HCT116 (cell line): ENCODE measurements around the gene LTBP1. TPM values are rescaled to one million over a fixed set of nuclear protein-coding genes. Genes with fewer than 3 reads are reported as not detected.

Experiments
- ATAC-seq: fragments of 200-7000 bp; cut with Tn5 transposase; 2 replicates; pipeline ENCODE4 v1.9.1; 2020; ENCODE audit warnings: mild to moderate bottlenecking, moderate library complexity
- BruUV-seq: library from RNA; stranded (reverse); fragments of 400-500 nt; replicated peaks from 2 replicates; lab custom pipeline; 2021; lab: Mats Ljungman, UMichigan
- CTCF ChIA-PET: fragments of 300-600 bp; sonication (Branson Sonifier 250); formaldehyde crosslinking; loops from one replicate; lab custom pipeline; 2021; ENCODE audit warnings: antibody characterized with exemption; lab: Charles Lee
- POLR2A ChIA-PET: fragments of 300-600, 350-600 bp; sonication (Branson Sonifier 250); formaldehyde crosslinking; loops from one replicate; lab custom pipeline; 2021; ENCODE audit warnings: antibody characterized with exemption; lab: Charles Lee
- RAD21 ChIA-PET, 2 experiments: fragments of 300-600 bp; sonication (Branson Sonifier 250); formaldehyde crosslinking; loops; one replicate each; lab custom pipeline; 2023; ENCODE audit warnings: low total read pairs in 2 of 2; ENCODE audit not compliant: uncharacterized antibody in 2 of 2, unreplicated experiment in 2 of 2, low non-redundant PET in 1 of 2; lab: Charles Lee
- DNase-seq: peaks from one replicate; pipeline ENCODE4 v3.0.0-alpha.2; 2010; ENCODE audit warnings: low read depth, low spot score
- H2AFZ ChIP-seq: fragments of 200-600 bp; shearing (Covaris generic), sonication (generic); 2 replicates; pipeline ENCODE4 v1.6.1; 2017; ENCODE audit warnings: low read depth, mixed run types, mixed read lengths, antibody characterized with exemption, low read length; ENCODE audit not compliant: poor library complexity, severe bottlenecking
- H3K27ac ChIP-seq: 2 replicates; pipeline ENCODE4 v1.5.1; 2012; ENCODE audit warnings: low read depth, low read length
- H3K27me3 ChIP-seq: fragments of 200-600 bp; sonication (generic); 2 replicates; pipeline ENCODE4 v1.6.1; 2016; ENCODE audit warnings: mixed run types, low read length, mixed read lengths; ENCODE audit not compliant: insufficient read depth
- H3K36me3 ChIP-seq, 2 experiments: fragments of 200-500 bp in 1 of 2; fragments of 200-600 bp in 1 of 2; sonication (Bioruptor generic) in 1 of 2; sonication (generic) in 1 of 2; 2 replicates each; pipeline versions ENCODE4 v1.5.1 to v1.6.1; 2014 to 2016; ENCODE audit warnings: low read length in 2 of 2, inconsistent platforms in 1 of 2, mixed read lengths in 1 of 2, mixed run types in 1 of 2; ENCODE audit not compliant: insufficient read depth in 2 of 2, control insufficient read depth in 1 of 2
- H3K4me1 ChIP-seq, 2 experiments: fragments of 200-600 bp in 1 of 2; sonication (generic) in 1 of 2; 2 replicates each; pipeline versions ENCODE4 v1.5.1 to v1.6.1; 2012 to 2017; ENCODE audit warnings: low read length in 2 of 2, inconsistent platforms in 1 of 2, mild to moderate bottlenecking in 1 of 2, mixed read lengths in 1 of 2, mixed run types in 1 of 2, moderate library complexity in 1 of 2; ENCODE audit not compliant: insufficient read depth in 2 of 2, control insufficient read depth in 1 of 2
- H3K4me2 ChIP-seq: fragments of 200-600 bp; sonication (generic); 2 replicates; pipeline ENCODE4 v1.6.1; 2017; ENCODE audit warnings: mixed run types, low read length, mixed read lengths
- H3K4me3 ChIP-seq, 2 experiments: fragments of 200-600 bp in 1 of 2; sonication (generic) in 1 of 2; replicated peaks in 1 of 2; 2 replicates each; pipeline ENCODE4 v1.5.1; 2011 to 2016; ENCODE audit warnings: low read length in 2 of 2, control low read depth in 1 of 2, low read depth in 1 of 2, mild to moderate bottlenecking in 1 of 2, mixed read lengths in 1 of 2, mixed run types in 1 of 2
- H3K79me2 ChIP-seq: fragments of 200-600 bp; sonication (generic); 2 replicates; pipeline ENCODE4 v1.6.1; 2017; ENCODE audit warnings: mild to moderate bottlenecking, mixed run types, low read length, moderate library complexity, mixed read lengths; ENCODE audit not compliant: insufficient read depth
- H3K9ac ChIP-seq: fragments of 200-600 bp; sonication (generic); 2 replicates; pipeline ENCODE4 v1.6.1; 2016; ENCODE audit warnings: low read length, mixed read lengths
- H3K9me2 ChIP-seq: fragments of 200-600 bp; sonication (generic), shearing (Covaris generic); 2 replicates; pipeline ENCODE4 v1.6.1; 2017; ENCODE audit warnings: mixed run types, mild to moderate bottlenecking, moderate library complexity; ENCODE audit not compliant: insufficient read depth
- H3K9me3 ChIP-seq, 2 experiments: fragments of 200-500 bp in 1 of 2; fragments of 200-600 bp in 1 of 2; sonication (Bioruptor generic) in 1 of 2; sonication (generic) in 1 of 2; 2 replicates each; pipeline ENCODE4 v1.6.1; 2014 to 2017; ENCODE audit warnings: low read length in 2 of 2, mixed read lengths in 2 of 2, inconsistent platforms in 1 of 2, low read depth in 1 of 2, mild to moderate bottlenecking in 1 of 2, mixed run types in 1 of 2, moderate library complexity in 1 of 2; ENCODE audit not compliant: control insufficient read depth in 1 of 2, insufficient read depth in 1 of 2
- H4K20me1 ChIP-seq: fragments of 200-600 bp; sonication (generic), shearing (Covaris generic); 2 replicates; pipeline ENCODE4 v1.6.1; 2017; ENCODE audit warnings: mixed run types, mild to moderate bottlenecking, moderate library complexity; ENCODE audit not compliant: insufficient read depth
- CBX3 ChIP-seq: IDR thresholded peaks from 2 replicates; pipeline ENCODE4 v1.6.1; 2012; ENCODE audit warnings: low read depth
- CEBPB ChIP-seq: IDR thresholded peaks from 2 replicates; pipeline ENCODE4 v1.6.1; 2012; ENCODE audit warnings: low read depth
- EGR1 ChIP-seq: IDR thresholded peaks from 2 replicates; pipeline ENCODE4 v1.6.1; 2012; ENCODE audit warnings: low read depth
- ELF1 ChIP-seq: IDR thresholded peaks from 2 replicates; pipeline ENCODE4 v1.6.1; 2012; ENCODE audit warnings: low read depth, borderline replicate concordance
- EZH2 ChIP-seq: fragments of 200-600 bp; sonication (generic); IDR thresholded peaks from 2 replicates; pipeline ENCODE4 v1.6.1; 2017; ENCODE audit warnings: antibody characterized with exemption, mixed run types
- JUND ChIP-seq: IDR thresholded peaks from 2 replicates; pipeline ENCODE4 v1.6.1; 2012
- POLR2A ChIP-seq: IDR thresholded peaks from 2 replicates; pipeline ENCODE4 v1.7.0; 2011; ENCODE audit warnings: borderline replicate concordance; ENCODE audit not compliant: insufficient read depth, insufficient read length; ENCODE audit errors: extremely low read depth
- SRF ChIP-seq: IDR thresholded peaks from 2 replicates; pipeline ENCODE4 v1.6.1; 2012; ENCODE audit warnings: low read depth
- TCF7L2 ChIP-seq: IDR thresholded peaks from 2 replicates; pipeline ENCODE4 v1.7.0; 2011; ENCODE audit warnings: borderline replicate concordance, inconsistent platforms; ENCODE audit not compliant: insufficient read depth, insufficient read length; ENCODE audit errors: extremely low read depth
- YY1 ChIP-seq: IDR thresholded peaks from 2 replicates; pipeline ENCODE4 v1.6.1; 2011; ENCODE audit warnings: low read length, low read depth, moderate library complexity, mild to moderate bottlenecking; ENCODE audit not compliant: insufficient replicate concordance; ENCODE audit errors: extremely low read depth
- ZFX ChIP-seq: fragments of 450-650 bp; IDR thresholded peaks from 2 replicates; pipeline ENCODE4 v1.6.1; 2017
- intact Hi-C: fragments of 100-400 bp; cut with micrococcal nuclease; formaldehyde crosslinking; loops from 2 replicates; pipeline ENCODE4 v1.10.0; 2022
- total RNA-seq: library from RNA; stranded (reverse); gene quantifications from one replicate; pipeline ENCODE4 v1.2.1, GENCODE V29; 2021; ENCODE audit not compliant: unreplicated experiment
- TF ChIP-seq, protein P1 (sequence below): IDR thresholded peaks from 2 replicates; pipeline ENCODE4 v1.6.1; 2012

LTBP1 gene
- total RNA-seq, 1 experiment from 2014 or later = 5.1 TPM

DNA sequence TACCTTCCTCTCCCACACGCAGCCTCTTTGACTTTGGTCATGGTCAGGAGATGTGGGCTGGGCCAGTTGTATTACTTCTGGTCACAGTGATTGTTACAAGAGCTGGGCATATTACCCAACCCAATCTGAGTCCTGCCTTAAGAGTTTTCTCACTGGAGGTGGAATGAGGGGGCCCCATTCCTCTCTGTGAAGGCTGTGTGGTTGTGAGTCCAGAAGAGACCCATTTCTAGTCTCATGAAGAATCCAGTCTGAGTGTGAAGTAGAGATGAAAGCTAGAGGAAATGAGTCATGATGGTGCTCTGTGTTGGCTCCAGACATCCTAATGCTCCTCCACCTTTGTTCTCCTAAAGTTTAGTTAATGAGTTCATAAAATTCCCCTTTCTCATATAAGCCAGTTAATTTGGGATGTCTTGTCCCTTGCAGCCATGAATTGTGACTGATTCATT lies 478.9 kb downstream of the LTBP1 start:
- ChIA-PET CTCF (no interaction called here), RAD21 (no interaction called here)
- peak; percentile 42; the same call in 1 of the 2 replicates for ATAC-seq
- no peak overlapping the region for H3K4me3 ChIP-seq
- no peaks in the 10 kb centered on the region for H3K9me2 ChIP-seq
- no peaks in the 10 kb centered on the region for H3K27me3 ChIP-seq
- TF ChIP-seq YY1 = no peak
- peak; percentile 68 for TF ChIP-seq TCF7L2
- no peak for TF ChIP-seq CBX3
- no peak for TF ChIP-seq JUND
- no peak for TF ChIP-seq ELF1
- no peak for TF ChIP-seq SRF
- TF ChIP-seq, all 23 proteins: peak for 1
- no peak overlapping the region for H3K4me2 ChIP-seq
- no peaks in the 10 kb centered on the region for H4K20me1 ChIP-seq
- H3K27ac ChIP-seq = no peak overlapping the region
- BruUV-seq = no TSS peak
- peaks cover 0 to 21% of the 10 kb centered on the region in 2 experiments; a peak in 1 of 4 replicates for H3K4me1 ChIP-seq
- H3K9me3 ChIP-seq = no peaks in the 10 kb centered on the region
- no peak for DNase-seq
- no peaks in the 10 kb centered on the region for H3K36me3 ChIP-seq
- no peak overlapping the region for H3K9ac ChIP-seq
- intact Hi-C loops = no loop called here
- no peak overlapping the region for H2AFZ ChIP-seq
- H3K79me2 ChIP-seq = no peaks in the 10 kb centered on the region
- POLR2A ChIA-PET = no interaction called here

DNA sequence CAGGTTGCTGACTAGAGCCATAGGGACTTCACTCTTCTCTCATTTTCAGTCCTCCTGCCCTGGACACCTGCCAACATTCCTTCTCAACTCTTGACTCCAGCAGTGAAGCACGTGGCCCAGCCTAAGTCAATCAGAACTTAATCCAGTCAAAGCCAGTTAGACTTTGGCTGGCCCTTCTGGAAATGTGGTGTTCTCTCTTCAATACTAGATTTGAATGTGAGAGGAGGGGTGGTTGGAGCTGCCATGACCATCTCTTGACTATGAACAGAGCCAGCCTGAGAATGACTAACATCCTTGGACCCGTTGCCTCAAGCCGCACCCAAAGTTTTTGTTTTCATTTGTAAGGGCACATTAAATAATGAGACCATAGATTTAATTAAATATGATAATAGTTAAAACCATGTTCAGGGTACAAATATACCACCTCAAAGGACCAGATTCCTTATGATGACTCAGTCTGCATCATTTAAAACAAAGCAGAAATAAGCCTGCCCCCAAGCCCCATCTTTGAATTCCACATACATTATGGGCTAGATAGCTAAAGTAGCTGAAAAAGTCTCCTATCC lies 480.0 kb downstream of the LTBP1 start:
- Histone ChIP-seq H2AFZ (no peak overlapping the region), H3K4me2 (no peak overlapping the region; the same call in 1 of the 2 replicates), H3K36me3 (no peaks in the 10 kb centered on the region), H3K27ac (no peak overlapping the region), H3K4me1 (peaks cover 0 to 21% of the 10 kb centered on the region in 2 experiments; a peak in 1 of 4 replicates), H3K27me3 (no peaks in the 10 kb centered on the region), H3K9me2 (no peaks in the 10 kb centered on the region), H3K9ac (no peak overlapping the region), H3K9me3 (no peaks in the 10 kb centered on the region), H3K4me3 (no peak overlapping the region), H3K79me2 (no peaks in the 10 kb centered on the region), H4K20me1 (no peaks in the 10 kb centered on the region)
- DNase-seq = no peak
- RAD21 ChIA-PET = no interaction called here
- CTCF ChIA-PET = interaction anchor here (0.9 kb wide), 1 partner anchor 157 kb away, joined by 3 read pairs; no protein-coding TSS in a partner anchor
- TF ChIP-seq EGR1 (no peak), JUND (no peak), SRF (no peak), POLR2A (no peak), EZH2 (no peak), CEBPB (no peak), ZFX (no peak), CBX3 (no peak)
- TF ChIP-seq, protein P1, sequence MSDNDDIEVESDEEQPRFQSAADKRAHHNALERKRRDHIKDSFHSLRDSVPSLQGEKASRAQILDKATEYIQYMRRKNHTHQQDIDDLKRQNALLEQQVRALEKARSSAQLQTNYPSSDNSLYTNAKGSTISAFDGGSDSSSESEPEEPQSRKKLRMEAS = no peak
- no peak; the same call in 1 of the 2 replicates for ATAC-seq
- BruUV-seq = no TSS peak
- intact Hi-C loops = no loop called here
- POLR2A ChIA-PET = no interaction called here
